ENCODE measurements around the gene CITED1.
A peak's percentile ranks its signal among the peaks of the same experiment; 100 is the strongest.
"Not testable (repeated sequence)": the region's sequence is repeated elsewhere in the genome, so short reads cannot be mapped to it uniquely, and the experiment has no call there.

CITED1 gene

GRCh38 chrX:72305286-72306084 lies at the start of gene CITED1:
Gene CITED1, minus strand, starts transcription at chrX:72305914. Its CDS starts 3,045 bp downstream, at chrX:72302869.
- DNase-seq = peak; percentile 53

- no peak for DNase-seq
Observed at GRCh38 chrX:72352786-72353185, 47.1 kb upstream of the CITED1 start.

- peak; percentile 45 for DNase-seq
Observed at GRCh38 chrX:72351606-72352334, 46.1 kb upstream of the CITED1 start.

GRCh38 chrX:72349190-72349589 lies 43.5 kb upstream of the CITED1 start:
- no peak for DNase-seq

- DNase-seq = no peak
Observed at GRCh38 chrX:72348247-72348979, 42.7 kb upstream of the CITED1 start.

GRCh38 chrX:72347366-72347765 lies 41.7 kb upstream of the CITED1 start:
- no peak for DNase-seq

GRCh38 chrX:72346302-72346949 lies 40.7 kb upstream of the CITED1 start:
- no peak for DNase-seq

GRCh38 chrX:72340626-72341025 lies 34.9 kb upstream of the CITED1 start:
- no peak for DNase-seq

GRCh38 chrX:72340041-72340440 lies 34.3 kb upstream of the CITED1 start:
- no peak for DNase-seq

- DNase-seq = no peak
Observed at GRCh38 chrX:72330131-72330530, 24.4 kb upstream of the CITED1 start.

GRCh38 chrX:72326605-72327300 lies 21.0 kb upstream of the CITED1 start:
- no peak for DNase-seq

GRCh38 chrX:72319651-72320050 lies 13.9 kb upstream of the CITED1 start:
- not testable (repeated sequence) for DNase-seq

GRCh38 chrX:72317139-72317538 lies 11.4 kb upstream of the CITED1 start:
- no peak for DNase-seq

- DNase-seq = no peak
Observed at GRCh38 chrX:72316408-72317110, 10.8 kb upstream of the CITED1 start.

GRCh38 chrX:72314881-72315280 lies 9.2 kb upstream of the CITED1 start:
- no peak for DNase-seq

GRCh38 chrX:72313707-72314641 lies 8.3 kb upstream of the CITED1 start:
- DNase-seq = peak; percentile 17

- no peak for DNase-seq
Observed at GRCh38 chrX:72312311-72312940, 6.7 kb upstream of the CITED1 start.

- DNase-seq = no peak
Observed at GRCh38 chrX:72309297-72310071, 3.8 kb upstream of the CITED1 start.
